T1000 (cell line): ENCODE measurements around the gene AQP5.

Experiments used
- DNase-seq: peaks from one replicate; lab custom pipeline; 2025; ENCODE audit warnings: mixed read lengths; lab: John Stamatoyannopoulos, UW

The AQP5 gene

GRCh38 chr12:49950273-49951251 is 11.1 kb upstream of the AQP5 start, which contains the start of gene AQP2:
Gene AQP2, plus strand, starts transcription at chr12:49950737. Its CDS starts 94 bp downstream, at chr12:49950831.
- no peak for DNase-seq

- DNase-seq, result no peak
Measured at GRCh38 chr12:49951411-49952240, 10.0 kb upstream of the AQP5 start.

- no peak for DNase-seq
Measured at GRCh38 chr12:49952391-49953055, 9.1 kb upstream of the AQP5 start.

- no peak for DNase-seq
Measured at GRCh38 chr12:49953151-49953550, 8.5 kb upstream of the AQP5 start.

- no peak for DNase-seq
Measured at GRCh38 chr12:49953961-49954846, 7.5 kb upstream of the AQP5 start.

GRCh38 chr12:49954863-49955830 is 6.5 kb upstream of the AQP5 start:
- no peak for DNase-seq

- DNase-seq, result no peak
Measured at GRCh38 chr12:49955899-49956662, 5.6 kb upstream of the AQP5 start.

GRCh38 chr12:49956663-49957569 is 4.8 kb upstream of the AQP5 start:
- no peak for DNase-seq

GRCh38 chr12:49957570-49957967 is 4.1 kb upstream of the AQP5 start:
- DNase-seq, result no peak

GRCh38 chr12:49959685-49960473 is 1.8 kb upstream of the AQP5 start:
- DNase-seq, result no peak

GRCh38 chr12:49960474-49961110 is 1.1 kb upstream of the AQP5 start:
- no peak for DNase-seq

- no peak for DNase-seq
Measured at GRCh38 chr12:49961993-49962764, 507 bp downstream of the AQP5 start.

GRCh38 chr12:49962861-49963765 is 1.4 kb downstream of the AQP5 start:
- no peak for DNase-seq

- no peak for DNase-seq
Measured at GRCh38 chr12:49963976-49964815, 2.5 kb downstream of the AQP5 start.
